ENCODE measurements around the gene SLC25A27.

The SLC25A27 gene, protein sequence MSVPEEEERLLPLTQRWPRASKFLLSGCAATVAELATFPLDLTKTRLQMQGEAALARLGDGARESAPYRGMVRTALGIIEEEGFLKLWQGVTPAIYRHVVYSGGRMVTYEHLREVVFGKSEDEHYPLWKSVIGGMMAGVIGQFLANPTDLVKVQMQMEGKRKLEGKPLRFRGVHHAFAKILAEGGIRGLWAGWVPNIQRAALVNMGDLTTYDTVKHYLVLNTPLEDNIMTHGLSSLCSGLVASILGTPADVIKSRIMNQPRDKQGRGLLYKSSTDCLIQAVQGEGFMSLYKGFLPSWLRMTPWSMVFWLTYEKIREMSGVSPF

DNA sequence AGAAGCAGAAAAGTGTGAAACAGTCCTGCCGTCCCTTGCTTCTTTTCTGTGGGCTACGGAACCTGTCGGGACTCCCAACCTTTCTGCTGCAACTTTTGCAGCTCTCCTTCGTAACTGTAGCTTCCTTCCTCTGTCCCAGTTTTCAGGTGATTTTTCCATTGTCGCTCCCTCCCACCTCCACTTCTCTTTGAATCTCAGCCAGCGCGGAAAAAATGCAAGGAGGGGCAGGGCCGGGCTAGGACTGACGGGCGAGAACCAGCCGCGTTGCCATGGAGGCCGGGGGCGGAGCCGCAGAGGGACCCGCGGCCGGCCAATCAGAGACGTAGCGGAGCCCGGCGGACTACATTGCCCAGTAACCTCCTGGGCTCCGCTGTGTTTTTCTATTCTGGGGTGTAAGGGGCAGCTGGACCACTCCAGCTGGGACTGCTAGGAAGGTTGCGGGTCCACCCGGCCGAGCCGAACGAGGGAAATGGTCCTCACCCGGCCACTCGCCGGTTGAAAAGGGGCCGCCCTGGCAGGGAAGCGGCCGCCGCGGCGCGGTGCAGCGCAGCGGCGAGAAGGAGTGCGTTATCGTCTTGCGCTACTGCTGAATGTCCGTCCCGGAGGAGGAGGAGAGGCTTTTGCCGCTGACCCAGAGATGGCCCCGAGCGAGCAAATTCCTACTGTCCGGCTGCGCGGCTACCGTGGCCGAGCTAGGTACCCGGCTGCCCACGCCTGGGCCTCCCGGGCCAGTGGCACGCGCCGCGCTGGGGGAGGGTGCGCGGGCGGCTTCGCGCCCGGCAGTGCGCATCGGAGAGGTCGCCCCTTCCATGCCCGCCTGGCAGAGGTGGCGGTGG is at the start of gene SLC25A27, which contains the start of gene CYP39A1:
Gene SLC25A27, plus strand, starts transcription at position 373 of the 836 bp plus-strand sequence. Its CDS starts 218 bp downstream, at position 591.
Gene CYP39A1, minus strand, starts transcription at position 216 of the 836 bp plus-strand sequence. CDS start 236 bp downstream, outside the sequence.
- TF ChIP-seq, protein P1, sequence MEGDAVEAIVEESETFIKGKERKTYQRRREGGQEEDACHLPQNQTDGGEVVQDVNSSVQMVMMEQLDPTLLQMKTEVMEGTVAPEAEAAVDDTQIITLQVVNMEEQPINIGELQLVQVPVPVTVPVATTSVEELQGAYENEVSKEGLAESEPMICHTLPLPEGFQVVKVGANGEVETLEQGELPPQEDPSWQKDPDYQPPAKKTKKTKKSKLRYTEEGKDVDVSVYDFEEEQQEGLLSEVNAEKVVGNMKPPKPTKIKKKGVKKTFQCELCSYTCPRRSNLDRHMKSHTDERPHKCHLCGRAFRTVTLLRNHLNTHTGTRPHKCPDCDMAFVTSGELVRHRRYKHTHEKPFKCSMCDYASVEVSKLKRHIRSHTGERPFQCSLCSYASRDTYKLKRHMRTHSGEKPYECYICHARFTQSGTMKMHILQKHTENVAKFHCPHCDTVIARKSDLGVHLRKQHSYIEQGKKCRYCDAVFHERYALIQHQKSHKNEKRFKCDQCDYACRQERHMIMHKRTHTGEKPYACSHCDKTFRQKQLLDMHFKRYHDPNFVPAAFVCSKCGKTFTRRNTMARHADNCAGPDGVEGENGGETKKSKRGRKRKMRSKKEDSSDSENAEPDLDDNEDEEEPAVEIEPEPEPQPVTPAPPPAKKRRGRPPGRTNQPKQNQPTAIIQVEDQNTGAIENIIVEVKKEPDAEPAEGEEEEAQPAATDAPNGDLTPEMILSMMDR (conservative IDR thresholded peaks at IDR 0.05; ENCODE audit: low read depth, low read length) = no peak
- H3K4me3 ChIP-seq (ENCODE audit: low read length) = peak within 1 kb of the TSS; percentile 99
- DNase-seq (ENCODE audit: low read depth) = peak; percentile 66

DNA sequence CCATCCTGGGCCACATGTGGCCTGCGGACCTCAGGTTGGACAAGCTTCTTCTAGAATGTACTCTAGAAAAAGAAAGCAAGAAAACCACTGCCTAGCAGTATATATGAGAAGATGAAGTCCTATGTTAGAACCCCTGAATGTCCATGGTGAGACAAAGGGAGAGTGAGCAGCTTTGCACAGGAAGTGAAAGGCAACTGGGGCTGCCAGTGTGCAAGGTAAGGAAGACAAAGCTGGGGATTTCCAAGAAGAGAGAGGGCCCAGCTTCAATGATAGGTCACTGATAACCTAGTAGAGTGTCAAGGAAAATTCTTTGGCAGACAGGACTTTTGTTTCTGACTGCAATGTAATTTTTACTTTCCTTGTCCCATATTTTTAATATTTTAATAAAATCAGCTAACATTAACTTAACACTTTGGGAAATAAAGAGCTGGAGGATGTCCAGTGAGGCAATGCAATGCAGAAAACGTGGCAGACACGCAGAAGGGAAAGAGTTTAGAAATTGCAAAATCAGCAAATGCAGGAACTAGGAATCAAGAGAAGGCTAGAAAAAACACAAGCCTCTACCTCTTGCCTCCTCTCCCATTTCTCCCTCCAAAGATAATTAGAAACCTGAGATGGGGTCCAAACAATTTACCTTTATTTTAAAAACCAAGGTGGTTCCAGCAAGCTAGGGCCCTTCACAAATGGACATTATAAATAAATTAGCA is 47.5 kb upstream of the SLC25A27 start:
- H3K4me3 ChIP-seq (ENCODE audit: low read length) = no peak overlapping the region
- TF ChIP-seq, protein P1 (conservative IDR thresholded peaks at IDR 0.05; ENCODE audit: low read depth, low read length) = no peak
- no peak for DNase-seq (ENCODE audit: low read depth)

DNA sequence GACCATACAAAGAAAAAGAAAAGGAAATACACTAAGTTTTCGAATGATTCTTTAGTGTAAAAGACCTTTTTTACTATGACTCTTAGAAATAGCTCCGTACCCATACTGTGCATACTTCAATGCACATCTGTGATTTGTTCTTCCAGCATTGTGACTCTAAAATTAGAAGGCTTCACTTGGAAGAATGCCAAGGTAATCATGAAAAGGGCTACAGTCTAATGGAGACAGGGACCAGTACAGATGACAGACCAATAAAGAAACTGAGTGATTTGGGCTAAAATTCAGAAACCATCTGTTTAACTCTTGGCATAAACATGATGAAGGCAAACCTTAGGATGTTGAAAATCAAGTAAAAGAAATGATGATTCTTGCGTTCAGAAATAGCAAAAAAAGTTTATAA is 46.4 kb upstream of the SLC25A27 start:
- no peak overlapping the region for H3K4me3 ChIP-seq (ENCODE audit: low read length)
- TF ChIP-seq, protein P1 (conservative IDR thresholded peaks at IDR 0.05; ENCODE audit: low read depth, low read length) = no peak
- DNase-seq (ENCODE audit: low read depth) = no peak

DNA sequence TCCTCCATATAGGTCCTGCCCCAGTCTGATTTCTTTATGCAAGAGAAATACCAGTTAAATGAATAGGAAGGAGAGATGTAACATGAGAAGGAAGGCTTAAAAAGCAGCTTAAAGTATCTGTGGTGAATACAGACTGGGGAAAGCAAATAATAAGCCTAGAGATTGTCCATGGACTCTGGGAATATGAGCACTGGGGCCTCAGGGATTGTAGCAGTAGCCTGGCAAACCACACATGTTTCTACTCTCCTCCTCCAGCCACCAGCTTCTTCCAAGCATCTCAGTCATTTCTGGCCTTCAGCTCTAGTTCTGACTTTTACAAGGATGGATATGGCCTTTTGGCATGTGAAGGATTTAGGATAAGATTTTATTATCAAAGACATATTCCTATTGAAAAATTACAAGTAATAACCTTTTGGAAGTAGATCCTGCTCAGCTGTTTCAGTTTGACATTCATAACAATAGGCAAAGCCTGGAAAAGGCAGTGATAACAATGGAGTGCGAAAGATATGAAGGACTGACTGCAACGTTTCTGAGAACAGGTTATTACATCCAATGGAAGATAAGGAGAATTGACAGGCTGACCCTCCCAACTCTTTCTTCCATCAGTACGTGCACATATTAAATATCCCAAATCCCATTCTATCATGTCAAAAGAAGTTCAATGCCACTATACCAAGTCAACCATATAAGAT is 41.8 kb upstream of the SLC25A27 start:
- no peak overlapping the region for H3K4me3 ChIP-seq (ENCODE audit: low read length)
- no peak for DNase-seq (ENCODE audit: low read depth)
- TF ChIP-seq, protein P1 (conservative IDR thresholded peaks at IDR 0.05; ENCODE audit: low read depth, low read length) = no peak

DNA sequence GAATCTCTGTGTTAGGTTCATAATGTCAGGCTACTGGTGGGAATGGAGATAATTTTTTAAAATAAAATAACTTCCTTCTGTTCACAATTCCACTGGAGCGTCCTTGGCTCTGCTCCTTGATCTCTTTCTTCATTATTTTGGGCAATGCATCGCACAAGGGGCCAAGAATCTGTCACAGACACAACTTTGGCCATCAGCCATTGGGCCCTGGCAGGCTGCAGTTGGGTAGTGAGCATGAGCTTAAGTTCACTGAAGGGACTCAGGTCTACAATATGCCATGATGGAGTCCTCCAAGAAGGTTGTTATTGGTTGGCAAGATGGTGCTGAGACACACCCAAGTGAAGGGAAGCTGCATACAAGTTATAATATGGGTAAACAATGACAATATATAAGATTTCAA is 40.1 kb upstream of the SLC25A27 start:
- TF ChIP-seq, protein P1 (conservative IDR thresholded peaks at IDR 0.05; ENCODE audit: low read depth, low read length) = no peak
- H3K4me3 ChIP-seq (ENCODE audit: low read length) = no peak overlapping the region

DNA sequence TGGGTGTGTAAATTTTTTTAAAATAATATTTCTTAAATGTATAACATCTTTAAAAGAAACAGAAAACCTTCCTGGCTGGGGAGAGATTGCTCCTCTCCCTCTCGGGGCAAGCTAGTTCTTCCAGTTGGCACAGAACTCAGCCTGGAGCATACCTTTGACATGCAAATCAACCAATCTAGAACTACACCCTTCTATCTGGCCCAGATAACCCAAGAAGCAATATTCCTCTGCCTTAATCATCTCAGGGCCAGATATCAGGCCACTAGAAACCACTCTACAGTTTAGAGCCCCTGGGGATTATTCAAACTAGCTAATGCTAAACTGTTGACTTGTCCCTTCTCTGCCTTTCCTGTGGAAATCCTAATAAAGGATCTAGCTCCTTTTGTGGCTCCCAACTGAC is 34.0 kb upstream of the SLC25A27 start:
- H3K4me3 ChIP-seq (ENCODE audit: low read length) = no peak overlapping the region
- TF ChIP-seq, protein P1 (conservative IDR thresholded peaks at IDR 0.05; ENCODE audit: low read depth, low read length) = no peak
- DNase-seq (ENCODE audit: low read depth) = no peak

More for the DNA sequence above, 40.1 kb upstream of the SLC25A27 start:
- no peak for DNase-seq (ENCODE audit: low read depth)
